ENCODE results near the gene NEK6.

The NEK6 gene

GRCh38 chr9:124373851-124374250 is 116.1 kb downstream of the NEK6 start:
- DNase-seq (ENCODE audit: low spot score) = no peak

- DNase-seq (ENCODE audit: low spot score) = no peak
Observed at GRCh38 chr9:124375726-124376125, 118.0 kb downstream of the NEK6 start.

GRCh38 chr9:124376329-124376728 is 118.6 kb downstream of the NEK6 start:
- DNase-seq (ENCODE audit: low spot score) = no peak

- DNase-seq (ENCODE audit: low spot score) = no peak
Observed at GRCh38 chr9:124377551-124378406, 120.0 kb downstream of the NEK6 start.

GRCh38 chr9:124381170-124381945 is 123.6 kb downstream of the NEK6 start:
- DNase-seq (ENCODE audit: low spot score) = peak; percentile 47

GRCh38 chr9:124384210-124384609 is 126.5 kb downstream of the NEK6 start:
- DNase-seq (ENCODE audit: low spot score) = no peak

GRCh38 chr9:124384846-124385245 is 127.1 kb downstream of the NEK6 start:
- no peak for DNase-seq (ENCODE audit: low spot score)

GRCh38 chr9:124385623-124386022 is 127.9 kb downstream of the NEK6 start:
- no peak for DNase-seq (ENCODE audit: low spot score)

GRCh38 chr9:124386201-124386600 is 128.5 kb downstream of the NEK6 start:
- no peak for DNase-seq (ENCODE audit: low spot score)

- no peak for DNase-seq (ENCODE audit: low spot score)
Observed at GRCh38 chr9:124388275-124389048, 130.7 kb downstream of the NEK6 start.

- no peak for DNase-seq (ENCODE audit: low spot score)
Observed at GRCh38 chr9:124389146-124389939, 131.6 kb downstream of the NEK6 start.

- no peak for DNase-seq (ENCODE audit: low spot score)
Observed at GRCh38 chr9:124390794-124391658, 133.3 kb downstream of the NEK6 start.

- DNase-seq (ENCODE audit: low spot score) = no peak
Observed at GRCh38 chr9:124392254-124392870, 134.6 kb downstream of the NEK6 start.

GRCh38 chr9:124392871-124393460 is 135.2 kb downstream of the NEK6 start:
- peak; percentile 98 for DNase-seq (ENCODE audit: low spot score)

- DNase-seq (ENCODE audit: low spot score) = peak; percentile 44
Observed at GRCh38 chr9:124394167-124394566, 136.4 kb downstream of the NEK6 start.

- DNase-seq (ENCODE audit: low spot score) = no peak
Observed at GRCh38 chr9:124394596-124394995, 136.8 kb downstream of the NEK6 start.

GRCh38 chr9:124395826-124396225 is 138.1 kb downstream of the NEK6 start:
- DNase-seq (ENCODE audit: low spot score) = no peak

- no peak for DNase-seq (ENCODE audit: low spot score)
Observed at GRCh38 chr9:124398191-124398935, 140.6 kb downstream of the NEK6 start.
